ENCODE measurements around the gene PTPRK. TPM values are rescaled to one million over a fixed set of nuclear protein-coding genes. Genes with fewer than 3 reads are reported as not detected.

PTPRK gene
- total RNA-seq, 1 experiment from 2014 or later, result 89.3 TPM

- no peaks in the 10 kb centered on the region for H3K4me1 ChIP-seq (replicated peaks; ENCODE audit: insufficient read depth)
- no peak overlapping the region for H3K4me2 ChIP-seq
- no peaks in the 10 kb centered on the region for H3K9me2 ChIP-seq (ENCODE audit: insufficient read depth)
- no peaks in the 10 kb centered on the region for H3K27me3 ChIP-seq (ENCODE audit: insufficient read depth, low read depth)
- no peaks in the 10 kb centered on the region for H3K9me3 ChIP-seq (ENCODE audit: insufficient read depth, low read depth)
- H4K20me1 ChIP-seq (ENCODE audit: insufficient read depth), result peaks cover 4% of the 10 kb centered on the region; the same call in 1 of the 2 replicates
- intact Hi-C loops (cut with micrococcal nuclease; ENCODE audit: unreplicated experiment), result no loop called here
- BruUV-seq (replicated peaks), result no TSS peak
- no peak overlapping the region for H3K27ac ChIP-seq
- 0 out of 2 replicates have a peak, but pooled peaks cover 5% of the 10 kb centered on the region for H3K79me2 ChIP-seq (ENCODE audit: low read depth)
- H3K36me3 ChIP-seq (ENCODE audit: low read depth), result no peaks in the 10 kb centered on the region
- H3K4me3 ChIP-seq, result no peak overlapping the region
- CTCF ChIA-PET, result no interaction called here
- no peak overlapping the region for H2AFZ ChIP-seq
- POLR2A ChIA-PET (ENCODE audit: unreplicated experiment), result no interaction called here
- TF ChIP-seq, protein P1, sequence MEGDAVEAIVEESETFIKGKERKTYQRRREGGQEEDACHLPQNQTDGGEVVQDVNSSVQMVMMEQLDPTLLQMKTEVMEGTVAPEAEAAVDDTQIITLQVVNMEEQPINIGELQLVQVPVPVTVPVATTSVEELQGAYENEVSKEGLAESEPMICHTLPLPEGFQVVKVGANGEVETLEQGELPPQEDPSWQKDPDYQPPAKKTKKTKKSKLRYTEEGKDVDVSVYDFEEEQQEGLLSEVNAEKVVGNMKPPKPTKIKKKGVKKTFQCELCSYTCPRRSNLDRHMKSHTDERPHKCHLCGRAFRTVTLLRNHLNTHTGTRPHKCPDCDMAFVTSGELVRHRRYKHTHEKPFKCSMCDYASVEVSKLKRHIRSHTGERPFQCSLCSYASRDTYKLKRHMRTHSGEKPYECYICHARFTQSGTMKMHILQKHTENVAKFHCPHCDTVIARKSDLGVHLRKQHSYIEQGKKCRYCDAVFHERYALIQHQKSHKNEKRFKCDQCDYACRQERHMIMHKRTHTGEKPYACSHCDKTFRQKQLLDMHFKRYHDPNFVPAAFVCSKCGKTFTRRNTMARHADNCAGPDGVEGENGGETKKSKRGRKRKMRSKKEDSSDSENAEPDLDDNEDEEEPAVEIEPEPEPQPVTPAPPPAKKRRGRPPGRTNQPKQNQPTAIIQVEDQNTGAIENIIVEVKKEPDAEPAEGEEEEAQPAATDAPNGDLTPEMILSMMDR (conservative IDR thresholded peaks at IDR 0.05), result no peak
- no peak for TF ChIP-seq EZH2 (IDR thresholded peaks at IDR 0.05; ENCODE audit: low read depth)
- DNase-seq, result no peak
- H3F3A ChIP-seq (ENCODE audit: insufficient read depth, low read depth), result no peaks in the 10 kb centered on the region
These were observed 173.8 kb downstream of the PTPRK start for GRCh38 chr6:128346569-128346968.

DNA sequence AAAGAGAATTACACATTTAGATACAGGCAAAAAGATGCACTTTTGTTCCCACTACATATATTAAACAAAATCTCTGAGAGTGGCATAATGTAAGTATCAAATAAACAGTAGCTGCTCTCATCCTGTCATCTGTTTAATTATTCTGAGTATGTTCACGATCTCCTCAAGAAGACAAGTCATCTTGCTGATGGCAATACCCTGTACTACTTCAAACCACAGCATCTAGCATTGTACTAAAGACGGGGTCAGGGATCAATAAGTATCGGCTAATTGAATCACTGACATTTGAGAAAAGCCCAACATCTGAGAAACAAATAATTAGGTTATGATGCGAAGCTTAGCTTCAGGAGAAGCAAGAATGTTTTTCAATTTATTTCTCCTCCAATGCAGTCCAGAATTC, 175.1 kb downstream of the PTPRK start:
- Histone ChIP-seq H3F3A (ENCODE audit: insufficient read depth, low read depth) (no peaks in the 10 kb centered on the region), H3K79me2 (ENCODE audit: low read depth) (0 out of 2 replicates have a peak, but pooled peaks cover 5% of the 10 kb centered on the region), H3K4me2 (no peak overlapping the region), H2AFZ (no peak overlapping the region), H3K4me1 (replicated peaks; ENCODE audit: insufficient read depth) (no peaks in the 10 kb centered on the region), H4K20me1 (ENCODE audit: insufficient read depth) (peaks cover 4% of the 10 kb centered on the region; the same call in 1 of the 2 replicates), H3K27me3 (ENCODE audit: insufficient read depth, low read depth) (no peaks in the 10 kb centered on the region), H3K27ac (no peak overlapping the region), H3K36me3 (ENCODE audit: low read depth) (no peaks in the 10 kb centered on the region), H3K9me3 (ENCODE audit: insufficient read depth, low read depth) (no peaks in the 10 kb centered on the region), H3K4me3 (no peak overlapping the region), H3K9me2 (ENCODE audit: insufficient read depth) (no peaks in the 10 kb centered on the region)
- POLR2A ChIA-PET (ENCODE audit: unreplicated experiment), result no interaction called here
- DNase-seq, result no peak
- CTCF ChIA-PET, result no interaction called here
- intact Hi-C loops (cut with micrococcal nuclease; ENCODE audit: unreplicated experiment), result no loop called here
- no TSS peak for BruUV-seq (replicated peaks)
- TF ChIP-seq EZH2 (IDR thresholded peaks at IDR 0.05; ENCODE audit: low read depth), result no peak
- TF ChIP-seq, protein P1 (conservative IDR thresholded peaks at IDR 0.05), result no peak

- no peaks in the 10 kb centered on the region for H3K9me3 ChIP-seq (ENCODE audit: insufficient read depth, low read depth)
- H3K4me2 ChIP-seq, result no peak overlapping the region
- no peak overlapping the region for H2AFZ ChIP-seq
- ChIA-PET CTCF (no interaction called here), POLR2A (ENCODE audit: unreplicated experiment) (no interaction called here)
- no peaks in the 10 kb centered on the region for H3K27me3 ChIP-seq (ENCODE audit: insufficient read depth, low read depth)
- BruUV-seq (replicated peaks), result no TSS peak
- H3K4me3 ChIP-seq, result no peak overlapping the region
- DNase-seq, result no peak
- no peak overlapping the region for H3K27ac ChIP-seq
- H3F3A ChIP-seq (ENCODE audit: insufficient read depth, low read depth), result no peaks in the 10 kb centered on the region
- H3K36me3 ChIP-seq (ENCODE audit: low read depth), result no peaks in the 10 kb centered on the region
- intact Hi-C loops (cut with micrococcal nuclease; ENCODE audit: unreplicated experiment), result no loop called here
- no peaks in the 10 kb centered on the region for H3K9me2 ChIP-seq (ENCODE audit: insufficient read depth)
- no peaks in the 10 kb centered on the region for H4K20me1 ChIP-seq (ENCODE audit: insufficient read depth)
- no peaks in the 10 kb centered on the region for H3K4me1 ChIP-seq (replicated peaks; ENCODE audit: insufficient read depth)
- 0 out of 2 replicates have a peak, but pooled peaks cover 5% of the 10 kb centered on the region for H3K79me2 ChIP-seq (ENCODE audit: low read depth)
- TF ChIP-seq, protein P1 (conservative IDR thresholded peaks at IDR 0.05), result no peak
- TF ChIP-seq EZH2 (IDR thresholded peaks at IDR 0.05; ENCODE audit: low read depth), result no peak
These were observed 176.7 kb downstream of the PTPRK start for GRCh38 chr6:128343706-128344105.
